GM12891 (cell line): ENCODE measurements around the gene SEC24B.

Experiments used
- POLR2A ChIP-seq: IDR thresholded peaks from 2 replicates; pipeline ENCODE4 v1.6.1; 2011; ENCODE audit warnings: low read depth, low read length, control low read depth
- POLR2AphosphoS5 ChIP-seq: IDR thresholded peaks from 2 replicates; pipeline ENCODE4 v1.6.1; 2011; ENCODE audit warnings: low read depth, low read length, control low read depth
- POU2F2 ChIP-seq: IDR thresholded peaks from 2 replicates; pipeline ENCODE4 v1.6.1; 2011; ENCODE audit warnings: low read depth, mild to moderate bottlenecking, control low read depth, low read length, moderate library complexity
- SPI1 ChIP-seq: IDR thresholded peaks from 2 replicates; pipeline ENCODE4 v1.6.1; 2011; ENCODE audit warnings: low read depth, low read length, control low read depth
- TAF1 ChIP-seq: IDR thresholded peaks from 2 replicates; pipeline ENCODE4 v1.6.1; 2011; ENCODE audit warnings: low read depth, low read length, control low read depth

GRCh38 chr4:109383823-109384222, 49.8 kb upstream of the SEC24B start:
- no peak for TF ChIP-seq POLR2A
- TF ChIP-seq TAF1: no peak
- no peak for TF ChIP-seq POLR2AphosphoS5
- TF ChIP-seq POU2F2: no peak
- TF ChIP-seq SPI1: no peak
